HK-2 (cell line): Measurements from ENCODE around the gene LRMDA.

ENCODE experiments used
- DNase-seq: peaks from one replicate; pipeline ENCODE4 v3.0.0-alpha.2; 2018; ENCODE audit not compliant: unreplicated experiment

The LRMDA gene

GRCh38 chr10:75418712-75419111, 12.7 kb upstream of the LRMDA start:
- no peak for DNase-seq

GRCh38 chr10:75422913-75423312, 8.5 kb upstream of the LRMDA start:
- DNase-seq: no peak

GRCh38 chr10:75424571-75424970, 6.9 kb upstream of the LRMDA start:
- no peak for DNase-seq

- no peak for DNase-seq
Measured at GRCh38 chr10:75425291-75426079, 5.9 kb upstream of the LRMDA start.

DNA sequence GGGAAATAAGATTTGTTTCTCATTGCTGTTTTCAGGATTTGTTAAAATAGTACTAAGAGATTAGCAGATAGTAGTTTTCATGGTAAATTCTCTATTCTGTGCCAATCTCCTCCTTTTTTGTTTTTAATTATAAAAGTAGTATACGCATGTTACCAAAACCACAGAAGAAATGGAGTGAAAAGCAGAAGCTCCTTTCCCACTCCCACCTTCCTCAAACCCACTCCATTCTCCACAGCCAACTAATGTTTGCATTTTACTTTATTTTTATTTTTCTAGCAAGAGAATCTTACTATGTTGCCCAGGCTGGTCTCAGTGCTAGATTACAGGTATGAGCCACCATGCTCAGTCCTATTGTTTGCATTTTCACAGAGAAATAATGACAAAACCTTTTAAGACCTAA, 4.5 kb upstream of the LRMDA start:
- DNase-seq: no peak

- DNase-seq: no peak
Measured at GRCh38 chr10:75427951-75428350, 3.5 kb upstream of the LRMDA start.

- DNase-seq: peak; percentile 65
Measured at GRCh38 chr10:75428434-75429158, 2.8 kb upstream of the LRMDA start.

GRCh38 chr10:75429159-75429827, 2.1 kb upstream of the LRMDA start:
- no peak for DNase-seq

DNA sequence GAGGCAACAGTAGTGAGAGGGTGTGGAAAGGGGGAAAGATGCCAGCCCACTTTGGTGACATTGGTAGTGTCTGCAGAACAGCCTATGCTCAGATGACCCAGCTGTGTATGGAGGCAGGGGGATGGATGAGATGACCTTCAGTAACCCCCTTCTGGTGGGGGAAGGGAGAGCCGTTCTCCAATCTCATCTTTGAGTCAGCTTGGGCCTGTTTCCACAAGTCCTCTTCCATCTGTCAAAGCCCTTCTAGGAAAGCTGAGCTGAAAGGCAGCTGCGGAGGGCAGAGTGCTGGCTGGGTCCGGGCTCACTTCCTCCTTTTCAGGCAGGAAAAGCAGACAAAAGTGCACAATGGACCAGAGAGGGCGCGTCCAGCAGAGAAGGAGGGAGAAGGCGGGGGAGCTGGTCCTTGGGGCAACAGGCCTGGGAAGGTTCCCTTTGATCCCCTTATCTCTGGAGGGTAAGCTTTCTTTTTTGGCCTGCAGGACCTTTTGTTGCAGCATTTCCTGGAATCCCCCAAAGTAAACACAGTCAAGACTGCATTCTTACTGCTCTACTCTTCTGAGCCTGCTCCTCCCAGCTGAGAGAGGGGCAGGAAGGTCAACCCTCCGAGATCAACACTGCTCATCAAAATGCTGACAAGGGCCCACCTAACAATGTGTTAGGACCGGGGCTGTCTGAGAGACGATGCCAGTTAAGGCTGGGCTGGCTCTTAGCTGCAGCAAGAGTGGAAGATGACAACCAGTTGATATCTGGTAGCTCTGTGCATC, 1.2 kb upstream of the LRMDA start:
- DNase-seq: no peak

GRCh38 chr10:75432176-75432575, 752 bp downstream of the LRMDA start:
- DNase-seq: no peak

GRCh38 chr10:75432763-75433162, 1.3 kb downstream of the LRMDA start:
- no peak for DNase-seq

- DNase-seq: no peak
Measured at GRCh38 chr10:75433216-75433615, 1.8 kb downstream of the LRMDA start.

- no peak for DNase-seq
Measured at GRCh38 chr10:75434291-75434690, 2.9 kb downstream of the LRMDA start.

- DNase-seq: no peak
Measured at GRCh38 chr10:75435291-75435690, 3.9 kb downstream of the LRMDA start.

DNA sequence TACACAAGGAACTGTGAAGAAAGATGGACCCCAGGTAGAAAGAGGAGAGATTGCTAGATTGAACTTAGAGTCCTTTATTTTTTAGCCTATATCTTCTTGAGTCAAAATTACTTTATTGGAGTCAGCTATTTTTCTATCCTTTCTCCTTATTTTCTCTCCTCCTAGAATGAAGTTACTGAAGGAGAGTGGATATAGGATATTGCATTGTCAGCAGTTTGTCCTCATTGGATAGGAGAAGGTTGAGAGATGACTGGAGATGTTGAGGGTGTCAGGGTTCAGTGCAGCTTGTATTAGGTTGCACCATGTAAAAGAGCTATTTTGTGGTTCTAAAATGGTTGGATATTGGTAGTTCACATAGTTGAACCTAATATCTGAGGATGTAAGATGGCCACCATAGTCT, 5.5 kb downstream of the LRMDA start:
- no peak for DNase-seq

DNA sequence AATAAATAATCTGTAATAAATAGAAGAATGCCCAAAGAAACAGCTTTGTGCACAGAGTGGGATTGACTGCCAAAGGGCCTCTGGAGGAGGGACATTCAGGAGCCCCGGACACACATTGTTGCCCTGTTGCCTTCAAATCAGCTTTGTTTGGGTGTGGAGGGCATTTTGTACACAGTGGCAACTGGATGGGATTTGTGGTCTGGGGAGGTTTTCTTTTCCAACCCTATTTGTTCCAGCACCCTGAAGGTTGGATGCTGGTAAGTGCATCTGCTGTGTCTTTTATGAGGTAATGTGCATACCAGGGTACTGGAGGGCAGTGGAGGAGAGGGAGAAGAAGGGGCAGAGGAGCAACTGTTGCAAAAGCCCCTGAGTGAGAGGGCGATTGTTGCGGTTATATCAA, 6.3 kb downstream of the LRMDA start:
- no peak for DNase-seq

DNA sequence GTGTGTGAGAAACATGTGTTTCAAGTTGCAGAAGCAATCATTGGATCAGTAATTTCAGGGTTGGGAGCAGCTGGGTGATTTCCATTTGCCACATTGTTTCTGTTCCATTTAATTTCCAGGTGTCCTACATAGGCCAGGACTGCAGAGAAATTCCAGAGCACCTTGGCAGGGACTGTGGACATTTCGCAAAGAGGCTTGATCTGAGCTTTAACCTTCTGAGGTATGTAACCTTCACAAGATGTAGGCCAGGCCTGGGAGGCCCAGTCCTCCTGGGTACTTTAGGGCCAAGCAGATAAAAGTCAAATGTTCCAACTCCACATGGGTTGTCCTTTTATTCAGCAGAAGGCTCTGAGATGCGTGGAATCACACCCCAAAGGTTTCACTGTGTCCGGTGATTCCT, 6.9 kb downstream of the LRMDA start:
- DNase-seq: no peak

- DNase-seq: no peak
Measured at GRCh38 chr10:75439811-75440210, 8.4 kb downstream of the LRMDA start.

- DNase-seq: no peak
Measured at GRCh38 chr10:75440271-75440793, 8.9 kb downstream of the LRMDA start.

GRCh38 chr10:75441196-75441595, 9.8 kb downstream of the LRMDA start:
- DNase-seq: no peak

DNA sequence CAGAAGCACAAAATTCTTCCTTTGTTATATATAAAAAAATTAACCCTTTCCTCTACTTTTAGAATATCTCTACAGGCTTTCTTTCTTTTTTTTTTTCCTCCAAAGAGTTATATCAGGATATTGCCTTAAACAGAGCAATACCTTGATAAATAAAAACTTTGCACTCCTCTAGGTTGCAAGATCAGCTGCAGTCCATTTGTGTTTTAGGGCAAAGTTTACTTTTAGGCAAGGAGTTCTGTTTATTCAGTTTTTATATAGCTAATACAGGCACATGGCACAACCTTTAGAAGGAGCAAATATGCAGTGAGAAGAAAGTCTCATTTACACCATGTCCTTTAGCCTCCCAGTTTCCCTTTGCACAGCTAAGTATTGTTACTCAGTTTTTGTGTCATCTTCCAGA, 10.3 kb downstream of the LRMDA start:
- no peak for DNase-seq

DNA sequence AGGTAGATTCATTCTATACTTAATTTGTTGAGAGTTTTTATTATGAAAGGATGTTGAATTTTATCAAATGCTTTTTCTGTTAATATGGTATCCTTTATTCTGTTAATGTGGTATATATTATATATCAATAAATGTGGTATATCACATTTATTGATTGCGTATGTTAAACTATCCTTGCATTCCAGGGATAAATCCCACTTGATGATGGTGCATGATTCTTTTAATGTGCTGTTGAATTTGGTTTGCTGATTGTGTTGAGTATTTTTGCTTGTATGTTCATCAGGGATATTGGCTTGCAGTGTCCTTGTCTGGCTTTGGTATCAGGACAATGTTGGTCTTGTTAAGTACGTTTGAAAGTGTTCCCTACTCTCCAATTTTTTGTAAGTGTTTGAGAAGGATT, 11.9 kb downstream of the LRMDA start:
- no peak for DNase-seq
